GM21619 (cell line): Measurements from ENCODE around the gene AQP1.

Experiments used
- ATAC-seq: cut with Tn5 transposase; IDR thresholded peaks from one replicate; pipeline ENCODE4 v1.9.1; 2021; ENCODE audit not compliant: unreplicated experiment

Gene AQP1

DNA sequence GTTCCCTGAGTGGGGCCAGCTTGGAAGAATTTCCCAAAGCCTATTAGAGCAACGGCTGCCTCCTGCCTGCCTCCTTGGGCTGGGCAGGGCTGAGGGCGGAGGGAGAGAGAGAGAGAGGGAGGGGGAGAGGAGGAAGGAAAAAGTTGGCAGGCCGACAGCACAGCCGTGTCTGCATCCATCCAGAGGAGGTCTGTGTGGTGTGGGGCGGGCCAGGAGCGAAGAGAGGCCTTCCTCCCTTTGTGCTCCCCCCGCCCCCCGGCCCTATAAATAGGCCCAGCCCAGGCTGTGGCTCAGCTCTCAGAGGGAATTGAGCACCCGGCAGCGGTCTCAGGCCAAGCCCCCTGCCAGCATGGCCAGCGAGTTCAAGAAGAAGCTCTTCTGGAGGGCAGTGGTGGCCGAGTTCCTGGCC lies at the start of gene AQP1:
TSS of gene AQP1 (plus strand) at position 293 of the 409 bp plus-strand sequence. CDS start at position 350, 57 bp downstream.
- no peak for ATAC-seq

DNA sequence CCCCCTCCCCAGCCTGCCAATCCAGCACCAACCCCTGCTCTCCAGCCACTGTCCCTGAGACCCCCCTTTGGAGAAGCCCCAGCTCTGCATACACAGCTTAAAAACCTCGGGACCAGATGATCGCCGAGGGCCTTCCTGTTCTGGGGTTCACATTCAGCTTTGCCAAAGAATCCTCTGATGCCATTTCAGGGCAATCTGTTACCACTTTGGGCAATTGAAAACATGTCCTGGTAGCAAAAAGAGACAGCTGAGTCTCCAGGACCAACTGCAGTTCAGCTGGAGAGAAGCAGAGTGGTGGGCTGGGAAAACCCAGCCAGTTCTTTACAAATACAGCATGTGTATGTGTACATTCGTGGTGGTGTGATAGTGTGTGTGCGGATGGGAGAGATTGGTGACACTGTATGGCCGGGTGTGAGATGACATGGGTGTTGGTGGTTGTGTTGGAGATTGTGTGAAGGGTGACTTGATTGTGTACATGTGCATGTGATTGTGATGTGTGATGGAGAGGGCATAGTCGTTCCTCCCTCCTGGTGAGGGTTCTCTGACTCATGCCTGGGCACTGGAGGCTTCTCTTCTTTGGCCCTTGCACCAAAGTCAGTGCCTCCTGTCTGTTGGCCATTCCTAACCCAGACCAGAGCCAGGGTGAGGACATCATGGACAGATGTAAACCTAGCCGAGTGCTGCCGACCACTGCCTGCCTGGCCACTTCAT lies 48.5 kb upstream of the AQP1 start:
- ATAC-seq, result no peak

DNA sequence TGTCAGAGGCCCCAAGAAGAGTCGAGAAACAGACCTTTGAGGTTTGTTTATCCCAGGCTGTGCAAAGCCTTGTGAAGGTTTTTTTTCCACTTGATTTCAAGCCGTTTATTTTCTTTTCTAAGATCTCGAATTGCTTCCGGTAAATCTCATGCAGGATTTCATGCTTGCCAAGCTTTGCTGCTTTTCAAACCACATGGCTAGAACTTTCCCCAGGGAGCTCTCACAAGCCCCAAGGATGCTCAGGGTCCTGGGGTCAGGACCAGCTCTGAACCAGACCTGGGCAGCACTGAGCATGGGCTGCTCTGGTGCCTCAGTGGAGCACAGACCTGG lies 48.0 kb upstream of the AQP1 start:
- ATAC-seq, result no peak

DNA sequence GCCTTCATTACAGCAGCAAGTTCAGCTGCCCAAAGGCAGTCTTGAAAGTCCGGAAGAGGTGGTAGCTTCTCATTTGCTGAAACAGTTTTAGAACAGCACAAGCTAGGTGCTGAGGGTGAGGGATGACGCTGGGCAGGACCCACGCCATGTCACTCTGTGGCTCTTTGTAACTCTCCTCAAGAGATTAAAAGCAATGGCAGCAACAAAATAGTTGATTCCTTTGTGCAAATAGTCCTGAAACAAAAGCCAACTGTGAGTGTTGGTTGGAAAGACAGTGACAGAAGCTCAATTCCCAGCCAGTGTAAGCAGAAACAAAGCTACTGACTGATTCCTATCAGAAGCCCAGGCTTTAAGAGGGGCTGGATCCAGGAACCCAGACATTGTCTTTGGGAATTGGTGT lies 47.6 kb upstream of the AQP1 start:
- ATAC-seq, result no peak

DNA sequence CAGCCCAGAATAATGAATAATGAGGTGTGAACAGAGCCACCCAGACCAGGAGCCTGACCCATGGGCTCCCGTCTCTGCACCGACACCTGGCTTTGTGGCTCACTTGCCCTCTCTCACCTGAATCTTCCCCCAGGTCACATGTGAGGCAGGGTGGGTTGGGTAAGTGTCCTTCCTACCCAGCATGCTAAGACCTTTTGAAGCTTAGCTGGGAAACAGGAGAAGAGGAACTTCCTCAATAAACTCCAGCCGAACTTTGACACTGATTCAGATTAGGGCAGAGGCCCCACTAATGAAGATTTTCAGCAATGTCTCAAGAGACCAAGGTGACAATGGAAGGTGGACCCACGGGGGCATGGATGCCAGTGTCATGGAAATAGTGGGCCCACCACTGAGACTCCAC lies 46.6 kb upstream of the AQP1 start:
- no peak for ATAC-seq

DNA sequence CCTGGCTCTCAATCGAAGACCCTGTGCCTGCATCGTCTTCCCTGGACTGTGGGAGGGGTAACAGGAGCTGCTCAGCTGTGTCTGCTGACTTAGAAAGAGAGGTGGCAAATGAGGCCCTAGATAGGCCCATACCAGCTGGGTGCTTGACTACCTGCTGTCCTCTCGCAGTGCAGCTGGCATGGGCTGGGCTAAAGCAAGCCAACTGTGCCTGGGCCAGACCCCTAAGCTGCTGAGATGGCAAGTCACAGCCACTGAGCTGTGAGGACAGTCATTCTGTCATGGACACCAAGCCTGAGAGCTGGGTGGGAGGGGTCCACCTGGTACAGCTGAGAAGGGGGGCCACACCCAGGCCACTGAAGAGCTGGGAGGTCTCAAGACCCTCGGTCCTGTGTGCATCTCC lies 45.8 kb upstream of the AQP1 start:
- no peak for ATAC-seq

DNA sequence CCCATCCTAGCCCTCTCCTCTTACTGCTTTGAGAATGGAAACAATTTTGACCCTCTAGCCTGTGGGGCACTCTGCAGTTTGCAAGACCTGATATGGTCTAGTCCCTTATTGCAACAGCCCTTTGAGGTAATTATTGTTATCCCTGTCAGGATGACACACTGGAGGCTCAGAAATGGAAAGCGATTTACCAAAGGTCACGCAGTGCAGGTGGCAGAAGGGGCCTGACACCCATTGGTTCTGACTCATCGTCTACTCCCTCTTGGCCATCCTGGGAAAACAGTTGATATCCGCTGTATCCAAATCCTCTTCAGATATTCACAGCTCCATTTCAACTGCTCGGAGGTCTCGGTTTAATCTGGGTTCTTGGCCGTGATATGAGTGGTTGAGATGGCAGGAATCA lies 44.7 kb upstream of the AQP1 start:
- ATAC-seq, result no peak

DNA sequence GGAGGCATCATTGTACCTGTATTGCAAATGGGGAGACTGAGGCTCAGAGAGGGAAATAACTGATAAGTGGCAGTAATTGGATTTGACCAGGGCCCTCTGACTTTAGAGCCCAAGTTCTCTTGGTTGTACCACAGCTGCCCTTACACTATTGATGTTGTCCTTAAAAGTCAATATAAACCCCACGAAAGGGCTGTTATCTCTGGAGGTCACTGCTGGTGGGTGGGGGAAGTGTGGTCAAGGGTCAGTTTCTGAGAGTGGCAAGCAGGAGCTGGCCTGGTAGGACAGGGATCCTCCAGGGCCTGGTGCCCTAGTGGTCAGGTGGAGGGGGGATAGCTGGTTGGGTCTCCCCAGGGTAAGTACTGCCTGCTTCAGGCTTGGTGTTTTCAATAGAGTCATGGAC lies 44.2 kb upstream of the AQP1 start:
- ATAC-seq, result no peak

DNA sequence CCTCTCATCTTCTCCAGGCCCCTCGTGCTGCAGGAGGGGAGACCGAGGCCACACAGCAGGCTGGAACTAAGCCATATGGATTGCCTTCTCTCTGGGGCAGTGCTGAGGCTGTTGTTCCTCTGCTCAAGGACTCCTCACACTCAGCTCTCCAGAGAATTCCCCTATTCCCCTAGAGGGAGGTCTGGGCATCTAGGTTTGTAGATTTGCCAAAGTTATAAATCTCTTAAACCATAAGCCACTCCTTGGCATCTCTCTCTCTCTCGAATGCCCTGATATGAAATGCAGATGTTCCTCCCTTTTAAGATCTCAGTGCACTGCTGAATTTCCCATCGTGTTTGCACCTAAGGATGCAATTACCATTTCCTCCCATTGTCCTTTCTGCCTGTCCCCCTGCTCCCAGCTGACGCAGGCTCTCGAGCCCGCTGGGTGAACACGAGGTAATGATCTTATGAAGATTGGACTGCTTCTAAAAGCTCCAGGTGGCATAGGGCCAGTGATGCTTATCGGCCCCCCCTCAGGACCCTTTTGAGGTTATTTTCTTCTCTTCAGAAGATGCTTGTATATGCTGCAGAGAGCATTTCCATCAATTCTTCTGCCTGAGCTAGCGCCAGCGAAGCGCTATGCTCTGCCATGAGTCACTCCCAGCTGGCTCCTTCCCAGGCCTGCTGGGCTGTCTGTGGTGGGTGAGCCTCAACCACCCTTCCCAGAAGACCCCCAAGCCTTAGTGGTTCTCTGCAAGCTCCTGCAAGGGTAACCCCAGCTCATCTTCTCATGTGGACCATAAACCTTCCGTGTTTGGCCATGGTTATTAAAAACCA lies 41.6 kb upstream of the AQP1 start:
- ATAC-seq, result no peak

DNA sequence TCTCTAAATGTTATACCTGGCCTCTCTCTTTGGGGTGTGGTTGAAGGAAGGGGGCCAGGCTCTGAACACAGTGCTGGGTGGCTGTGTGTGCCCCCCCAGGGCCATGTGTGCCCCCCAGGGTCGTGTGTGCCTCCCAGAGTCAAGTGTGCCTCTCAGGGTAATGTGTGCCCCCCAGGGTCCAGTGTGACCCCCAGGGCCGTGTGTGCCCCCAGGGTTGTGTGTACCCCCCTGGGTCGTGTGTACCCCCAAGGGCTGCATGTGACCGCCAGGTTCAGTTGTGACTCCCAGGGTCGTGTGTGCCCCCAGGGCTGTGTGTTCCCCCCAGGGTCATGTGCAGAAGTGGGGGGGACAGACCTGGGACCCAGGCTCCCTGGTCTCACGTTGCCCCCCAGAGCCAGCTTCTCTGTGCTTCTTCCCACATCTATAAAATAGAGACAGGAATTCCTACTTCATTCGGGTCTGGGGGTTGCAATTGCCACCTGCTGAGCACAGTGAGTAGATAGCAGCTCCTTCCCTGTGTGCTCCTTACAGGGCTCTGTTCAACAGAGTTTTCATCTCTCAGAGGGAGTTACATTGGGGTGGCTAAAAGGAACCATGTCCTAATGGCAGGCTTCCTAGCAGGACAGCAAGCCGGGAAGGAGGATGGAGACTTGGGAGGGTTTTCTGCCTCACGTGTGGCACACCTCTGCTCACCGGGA lies 40.7 kb upstream of the AQP1 start:
- ATAC-seq, result no peak

DNA sequence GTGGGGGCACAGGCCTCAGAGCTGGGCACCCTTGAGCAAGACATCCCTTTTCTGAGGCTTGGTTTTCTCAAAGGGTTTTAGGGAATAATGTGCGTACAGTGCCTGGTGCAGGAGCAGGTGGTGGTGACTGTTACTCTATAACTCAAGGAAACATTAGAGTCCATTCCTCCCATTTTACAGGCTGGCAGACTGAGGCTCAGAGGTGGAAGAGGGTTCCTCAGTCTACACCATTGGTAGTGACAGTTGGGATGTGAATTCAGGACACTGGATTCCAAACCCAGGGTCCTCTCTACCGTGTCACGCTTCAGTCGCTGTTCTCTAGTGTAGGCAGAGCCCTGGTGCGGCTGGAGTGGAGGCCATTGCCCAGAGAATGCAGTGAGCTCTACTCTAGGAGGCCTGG lies 40.0 kb upstream of the AQP1 start:
- ATAC-seq, result no peak

DNA sequence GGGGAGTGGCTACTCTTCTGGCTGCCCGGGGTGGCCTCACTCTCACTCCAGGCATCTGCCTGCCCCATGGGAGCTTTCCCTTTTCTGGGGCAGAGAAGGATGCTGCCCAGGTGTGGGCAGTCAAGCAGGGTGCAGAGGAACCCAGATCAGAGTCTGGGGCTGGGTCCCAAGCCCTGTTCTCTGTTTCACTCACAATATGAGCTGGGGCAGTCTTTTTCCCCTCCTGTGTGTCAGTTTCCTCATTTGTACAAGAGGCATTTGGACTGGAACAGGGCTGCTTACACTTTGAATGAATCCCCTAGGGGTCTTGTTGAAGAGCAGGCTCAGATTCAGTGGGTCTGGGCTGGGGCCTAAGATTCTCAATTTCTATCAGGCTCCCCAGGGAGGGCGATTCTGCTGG lies 38.4 kb upstream of the AQP1 start:
- no peak for ATAC-seq

DNA sequence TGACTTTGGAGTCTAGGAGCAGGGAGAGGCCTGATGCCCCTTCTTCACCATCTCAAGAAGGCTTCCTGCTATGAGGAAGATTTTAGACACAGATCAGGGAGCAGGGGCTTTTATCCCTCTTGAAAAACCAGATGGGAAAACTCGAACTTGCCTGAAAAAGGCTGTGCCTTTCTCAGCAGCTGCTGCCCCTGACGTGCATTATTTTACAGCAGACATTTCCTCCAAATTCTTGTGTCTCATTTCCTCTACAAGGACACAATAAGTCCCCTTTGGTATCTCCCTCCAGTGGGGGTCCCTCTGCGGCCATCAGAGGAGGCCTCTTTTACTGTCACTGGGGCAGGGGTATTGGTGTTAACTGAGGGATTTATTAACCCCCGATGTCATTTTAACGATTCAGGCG lies 38.0 kb upstream of the AQP1 start:
- no peak for ATAC-seq

DNA sequence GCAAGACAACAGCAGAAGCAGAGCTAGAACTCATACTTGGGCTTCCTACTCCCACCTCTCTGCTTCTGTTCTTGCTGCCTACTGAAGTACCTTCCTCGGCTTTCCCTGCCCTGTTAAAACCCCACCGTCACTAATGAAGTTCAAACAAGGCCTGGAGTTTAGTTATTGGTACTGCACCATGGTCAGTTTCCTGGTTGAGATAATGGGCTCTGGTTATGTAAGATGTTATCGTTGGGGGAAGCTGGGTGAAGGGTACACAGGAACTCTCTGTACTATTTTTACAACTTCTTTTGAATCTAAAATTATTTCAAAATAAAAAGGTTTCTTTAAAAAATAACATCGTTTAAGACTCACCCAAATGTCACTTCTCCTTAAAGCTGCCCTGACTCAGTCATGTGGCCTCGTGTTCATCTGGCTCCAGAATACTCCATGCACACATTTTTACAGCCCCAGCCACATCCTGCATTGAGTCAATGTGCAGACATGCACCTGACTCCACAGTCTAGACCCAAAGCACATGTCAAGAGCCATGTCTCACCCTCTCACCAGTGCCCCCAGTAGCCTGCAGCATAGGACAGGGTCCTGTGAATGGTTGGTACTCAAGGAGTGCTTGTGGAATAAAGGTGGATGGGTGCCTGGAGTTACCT lies 36.9 kb upstream of the AQP1 start:
- no peak for ATAC-seq

DNA sequence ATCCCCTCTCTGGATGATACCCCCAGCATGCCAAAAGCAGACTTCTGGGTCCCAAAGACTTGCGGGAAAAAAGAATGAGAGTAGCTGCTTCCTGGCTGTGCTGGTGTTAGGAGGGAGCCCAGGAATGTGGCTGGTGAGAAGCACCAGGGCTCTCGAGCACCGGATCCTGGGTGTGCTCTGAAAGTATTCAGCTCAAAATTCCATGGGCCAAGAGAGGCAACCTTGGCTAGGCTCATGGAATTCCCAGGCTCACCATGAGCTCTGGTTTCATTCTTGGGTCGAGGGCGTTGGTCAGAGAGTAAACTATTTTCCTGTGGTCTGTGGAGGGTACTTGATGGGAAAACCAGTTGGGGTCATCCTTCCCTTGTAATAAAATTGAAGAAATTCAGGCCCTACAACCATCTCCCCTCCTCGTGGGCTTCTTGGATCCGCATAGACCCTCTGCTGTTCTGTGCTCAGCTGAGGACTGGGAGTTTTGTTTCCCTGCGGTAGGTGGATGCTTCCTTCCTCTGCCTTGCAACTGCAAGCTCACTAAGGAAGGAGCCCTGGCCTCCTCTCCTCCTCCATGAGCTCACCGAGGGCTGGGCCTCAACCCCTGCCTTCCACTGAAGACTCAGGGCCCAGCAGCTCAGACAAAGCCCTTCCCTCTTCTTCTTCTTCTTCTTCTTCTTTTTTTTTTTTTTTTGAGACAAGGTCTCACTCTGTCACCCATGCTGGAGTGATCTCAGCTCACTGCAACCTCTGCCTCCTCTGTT lies 34.5 kb upstream of the AQP1 start:
- ATAC-seq, result no peak

DNA sequence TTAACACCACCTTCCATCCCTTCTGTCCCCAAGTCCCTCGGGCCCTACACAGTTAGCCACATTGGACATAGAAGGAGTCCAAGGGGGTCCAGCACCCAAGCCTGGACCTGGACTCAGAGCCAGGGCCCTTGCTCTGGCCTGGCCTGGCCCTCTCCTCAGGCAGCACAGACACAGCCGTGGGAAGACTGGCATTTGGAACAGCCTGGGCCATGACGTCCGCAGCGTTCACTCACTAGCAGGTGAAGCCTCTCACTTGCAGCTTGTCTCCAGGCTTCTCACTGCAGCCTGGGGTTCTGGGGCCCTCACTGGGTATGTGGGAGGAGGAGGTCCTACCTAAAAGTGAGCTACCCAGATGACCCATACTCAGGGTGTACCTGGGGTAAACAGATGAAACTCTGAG lies 33.7 kb upstream of the AQP1 start:
- no peak for ATAC-seq

DNA sequence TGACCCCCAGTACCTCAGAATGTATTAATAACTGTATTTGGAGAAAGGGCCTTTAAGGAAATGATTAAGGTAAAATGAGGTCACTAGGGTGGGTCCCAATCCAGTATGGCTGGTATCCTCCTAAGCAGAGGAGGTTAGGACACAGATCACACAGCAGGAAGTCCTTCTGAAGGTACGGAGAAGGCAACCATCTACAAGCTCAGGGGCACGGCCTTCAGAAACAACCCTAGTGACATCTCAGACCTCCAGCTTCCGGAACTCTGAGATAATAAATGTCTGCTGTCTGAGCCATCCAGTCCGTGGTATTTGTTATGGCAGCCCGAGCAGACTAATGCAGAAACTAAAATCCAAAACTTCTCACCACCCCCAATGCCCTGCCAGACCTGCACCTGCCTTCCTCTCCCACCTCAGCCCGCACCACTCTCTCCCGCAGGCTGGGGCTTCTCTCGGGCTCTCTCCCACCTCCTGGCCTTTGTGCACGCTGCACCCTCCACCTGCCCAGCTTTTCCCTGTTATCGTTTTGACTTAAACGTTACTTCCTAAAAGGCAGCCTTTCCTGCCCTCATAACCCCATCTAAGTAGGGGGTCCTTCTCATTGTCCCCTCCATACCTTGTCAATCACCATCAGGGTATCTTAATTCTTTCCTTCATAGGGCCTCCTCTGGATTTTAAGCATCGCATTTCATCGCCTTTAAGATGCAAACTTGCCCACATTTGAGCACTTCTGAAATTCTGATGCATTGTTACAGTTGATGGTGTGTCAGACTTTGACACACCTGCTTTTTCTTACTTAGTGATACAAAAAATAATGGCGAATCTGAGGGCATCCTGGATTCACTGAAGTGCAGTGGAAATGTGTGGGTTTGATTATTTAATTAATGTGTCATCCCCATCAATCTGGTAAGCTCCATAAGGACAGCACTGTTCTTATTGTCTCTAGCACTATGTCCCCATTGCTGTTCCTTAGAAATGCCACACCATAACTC lies 32.2 kb upstream of the AQP1 start:
- no peak for ATAC-seq

DNA sequence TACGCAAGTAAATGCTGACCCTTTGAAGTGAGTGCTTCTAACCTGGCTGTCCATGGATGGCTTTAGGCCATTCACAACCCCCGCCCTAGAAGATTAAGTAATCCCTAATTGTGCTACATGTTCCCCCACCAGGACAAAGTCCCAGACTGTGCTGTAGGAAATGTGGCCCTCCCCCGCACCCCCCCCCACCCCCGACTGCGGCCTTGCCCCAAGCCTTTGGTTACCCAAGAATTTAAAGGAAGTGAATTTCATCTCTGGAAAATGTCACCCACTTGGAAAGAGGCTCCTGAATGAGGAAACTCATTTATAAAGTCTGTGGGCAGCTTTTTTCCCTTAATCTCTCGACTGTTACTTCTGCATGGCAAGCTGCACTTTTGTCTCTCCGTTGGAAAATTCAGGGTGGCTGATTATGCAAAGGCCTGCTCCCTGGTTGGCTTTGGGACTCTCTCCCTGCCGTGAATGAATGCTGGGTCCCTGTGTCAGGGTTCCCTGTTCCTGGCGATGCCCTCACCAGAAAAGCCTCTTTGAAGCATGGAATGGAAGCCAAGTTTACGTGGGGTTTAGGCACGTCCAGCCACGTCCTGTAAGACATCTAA lies 31.4 kb upstream of the AQP1 start:
- ATAC-seq, result no peak

DNA sequence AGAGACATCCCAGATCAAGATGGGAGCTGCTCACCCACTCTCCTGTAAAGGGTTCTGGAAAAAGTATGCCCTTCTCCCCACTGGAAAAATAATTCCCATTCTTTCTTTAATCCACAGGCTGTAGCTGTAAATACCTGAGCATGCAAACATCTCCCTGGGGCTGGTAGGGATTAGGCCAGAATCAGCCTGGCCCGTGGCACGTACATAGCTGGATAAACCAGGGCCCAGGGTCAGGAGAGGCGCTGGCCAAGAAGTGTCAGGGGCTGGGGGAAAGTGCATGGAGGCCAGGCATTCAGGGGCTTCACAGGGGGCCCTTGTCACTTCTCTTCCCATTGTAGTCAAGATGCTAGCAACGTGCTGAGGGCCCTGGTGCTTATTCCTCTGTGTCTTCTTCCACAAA lies 30.7 kb upstream of the AQP1 start:
- no peak for ATAC-seq
